Measurements from ENCODE around the gene PSENEN. TPM values are rescaled to one million over a fixed set of nuclear protein-coding genes. Genes with fewer than 3 reads are reported as not detected.

The PSENEN gene
- total RNA-seq, 1 experiment from 2014 or later: 69.7 TPM

GRCh38 chr19:35713904-35714495, 31.5 kb upstream of the PSENEN start:
- Histone ChIP-seq H3K23ac (ENCODE audit: insufficient read length, low read depth, low read length) (no peak overlapping the region), H3K9me3 (ENCODE audit: control insufficient read depth, low read depth, low read length) (no peaks in the 10 kb centered on the region), H2BK120ac (ENCODE audit: low read depth, low read length, poor library complexity, severe bottlenecking) (no peak overlapping the region), H3K4me1 (ENCODE audit: insufficient read depth, low read length) (peaks cover 10% of the 10 kb centered on the region; the same call in 1 of the 2 replicates), H2BK20ac (ENCODE audit: low read depth, low read length, poor library complexity, severe bottlenecking) (no peak overlapping the region), H2AK5ac (ENCODE audit: insufficient read length, low read length) (no peak overlapping the region), H3K79me2 (ENCODE audit: insufficient read depth, low read length) (peaks cover 6% of the 10 kb centered on the region; the same call in 1 of the 2 replicates), H3K27me3 (ENCODE audit: insufficient read depth, low read length) (no peaks in the 10 kb centered on the region), H2AFZ (ENCODE audit: low read length) (no peak overlapping the region), H3K18ac (ENCODE audit: insufficient read length, low read depth, low read length) (no peak overlapping the region), H3K23me2 (ENCODE audit: insufficient read length, low read depth, low read length, poor library complexity, severe bottlenecking) (peaks cover 18% of the 10 kb centered on the region), H2BK5ac (ENCODE audit: insufficient read length, low read length) (no peak overlapping the region), H3K79me1 (ENCODE audit: insufficient read depth, low read depth, low read length, poor library complexity, severe bottlenecking) (no peaks in the 10 kb centered on the region), H3T11ph (ENCODE audit: low read length) (no peak overlapping the region), H4K8ac (replicated peaks; ENCODE audit: insufficient read length, low read depth, low read length) (no peak overlapping the region), H3K14ac (ENCODE audit: insufficient read depth, low read length) (no peak overlapping the region; the same call in 1 of the 2 replicates), H4K20me1 (ENCODE audit: control insufficient read depth, insufficient read depth, insufficient read length) (peaks cover under 1% of the 10 kb centered on the region), H3K9ac (ENCODE audit: extremely low read depth, insufficient read length, low read length) (no peak overlapping the region), H2BK12ac (ENCODE audit: insufficient read length, low read depth, low read length) (no peak overlapping the region), H4K5ac (ENCODE audit: insufficient read length, low read depth, low read length) (no peak overlapping the region), H3K4ac (ENCODE audit: low read depth, low read length) (no peak overlapping the region), H3K56ac (ENCODE audit: insufficient read length, low read depth, low read length) (no peak overlapping the region), H4K91ac (ENCODE audit: insufficient read length, low read depth, low read length) (no peak overlapping the region), H2BK15ac (ENCODE audit: low read depth, low read length) (no peak overlapping the region), H3K4me2 (ENCODE audit: insufficient read depth, insufficient read length, low read length) (no peak overlapping the region), H3K27ac (ENCODE audit: insufficient read length, low read depth, low read length) (no peak overlapping the region)
- Mint-ChIP-seq H3K27ac (peak overlapping the region in 1 of 3 experiments; percentile 66; a peak in 1 of 7 replicates), H3K36me3 (ENCODE audit: insufficient read depth in 1 of 3, low read depth in 3 of 3) (peaks cover 0 to 7% (median 6%) of the 10 kb centered on the region in 3 experiments; a peak in 5 of 7 replicates), H3K4me3 (peak overlapping the region in 1 of 2 experiments; percentile 5; a peak in 1 of 5 replicates), H3K4me1 (peaks cover 43% of the 10 kb centered on the region in 2 experiments), H3K27me3 (ENCODE audit: low read depth) (no peaks in the 10 kb centered on the region; the same call in 1 of the 2 replicates), H3K9me3 (no peaks in the 10 kb centered on the region; a peak in 1 of 5 replicates)
- TF ChIP-seq CTCF (conservative IDR thresholded peaks at IDR 0.05): no peak
- no CpG with 5 or more reads among the region's 12 CpGs for WGBS (ENCODE audit: extremely low coverage, insufficient read length, low lambda C conversion rate)
- DNase-seq: no peak
